Sigmoid colon (tissue), 7 donors: ENCODE measurements around the gene GLIS1. TPM values are rescaled to one million over a fixed set of nuclear protein-coding genes. Genes with fewer than 3 reads are reported as not detected.

Source experiments
- DNase-seq: peaks from one replicate; pipeline ENCODE4 v3.0.0-alpha.2; 2019
- H3K27ac ChIP-seq, 4 donors: fragments of 200-600 bp; sonication (generic); one replicate each; pipeline ENCODE4 v1.5.1; 2016 to 2019; ENCODE audit warnings: mild to moderate bottlenecking in 1 of 4
- H3K27me3 ChIP-seq, 3 donors: fragments of 200-600 bp; sonication (generic); one replicate each; pipeline ENCODE4 v1.5.1; 2019; ENCODE audit warnings: mild to moderate bottlenecking in 1 of 3
- H3K36me3 ChIP-seq, 4 donors: fragments of 200-600 bp; sonication (generic); one replicate each; pipeline ENCODE4 v1.5.1; 2016 to 2019
- H3K4me1 ChIP-seq, 4 donors: fragments of 200-600 bp; sonication (generic); one replicate each; pipeline ENCODE4 v1.5.1; 2017 to 2019
- H3K4me3 ChIP-seq, 4 donors: fragments of 200-600 bp; sonication (generic); one replicate each; pipeline ENCODE4 v1.5.1; 2017 to 2019; ENCODE audit warnings: mild to moderate bottlenecking in 2 of 4, moderate library complexity in 1 of 4
- H3K9me3 ChIP-seq, 4 donors: fragments of 200-600 bp in 3 of 4; sonication (generic) in 3 of 4; one replicate each; pipeline versions ENCODE4 v1.5.1 to v1.6.1; 2013 to 2019
- EP300 ChIP-seq, 4 donors: sonication (generic); formaldehyde crosslinking; IDR thresholded peaks; one replicate each; pipeline ENCODE4 v1.6.1; 2017; ENCODE audit warnings: antibody characterized with exemption in 4 of 4
- POLR2A ChIP-seq, 2 donors: fragments of 450-650 bp; IDR thresholded peaks; one replicate each; pipeline ENCODE4 v1.6.1; 2016; ENCODE audit warnings: antibody characterized with exemption in 2 of 2, mild to moderate bottlenecking in 2 of 2, moderate library complexity in 2 of 2
- POLR2AphosphoS5 ChIP-seq, 4 donors: sonication (generic); formaldehyde crosslinking; IDR thresholded peaks; one replicate each; pipeline ENCODE4 v1.6.1; 2017; ENCODE audit warnings: antibody characterized with exemption in 4 of 4
- WGBS, 2 donors: extraction: QIAGEN DNeasy Blood & Tissue Kit; methylation state at CpG; one replicate each; pipeline ENCODE4 v1.1.7; 2013; 5-methylcytosine and 5-hydroxymethylcytosine counted together
- intact Hi-C: fragments of 100-400 bp; cut with DNase I; formaldehyde crosslinking; loops from one replicate; pipeline ENCODE4 v1.15.1; 2023
- polyA plus RNA-seq, 3 donors: library from polyadenylated mRNA; stranded (reverse); fragments of 200-250 nt; gene quantifications; one replicate each; pipeline ENCODE4 v1.2.3, GENCODE V29; 2013
- total RNA-seq, 4 donors: library from RNA; depleted of rRNA; stranded (reverse); fragments of >200 nt; gene quantifications; one replicate each; pipeline ENCODE4 v1.1.0, GENCODE V29; 2016
- TF ChIP-seq, protein P1 (sequence below), 4 experiments: fragments of 450-650 bp in 3 of 4; fragments of 200-600 bp in 1 of 4; IDR thresholded peaks; one replicate each; pipeline ENCODE4 v1.5.1; 2016 to 2019; ENCODE audit warnings: antibody characterized with exemption in 4 of 4, mild to moderate bottlenecking in 3 of 4, moderate library complexity in 2 of 4
- donor health status: healthy with polysubstance abuse.
- donor health status: Bipolar disorder and iron deficiency.
- donor health status: healthy.

GLIS1 gene
- total and polyA plus RNA-seq, 7 donors = 0.16 to 0.83 (median 0.32) TPM; not detected in 4

DNA sequence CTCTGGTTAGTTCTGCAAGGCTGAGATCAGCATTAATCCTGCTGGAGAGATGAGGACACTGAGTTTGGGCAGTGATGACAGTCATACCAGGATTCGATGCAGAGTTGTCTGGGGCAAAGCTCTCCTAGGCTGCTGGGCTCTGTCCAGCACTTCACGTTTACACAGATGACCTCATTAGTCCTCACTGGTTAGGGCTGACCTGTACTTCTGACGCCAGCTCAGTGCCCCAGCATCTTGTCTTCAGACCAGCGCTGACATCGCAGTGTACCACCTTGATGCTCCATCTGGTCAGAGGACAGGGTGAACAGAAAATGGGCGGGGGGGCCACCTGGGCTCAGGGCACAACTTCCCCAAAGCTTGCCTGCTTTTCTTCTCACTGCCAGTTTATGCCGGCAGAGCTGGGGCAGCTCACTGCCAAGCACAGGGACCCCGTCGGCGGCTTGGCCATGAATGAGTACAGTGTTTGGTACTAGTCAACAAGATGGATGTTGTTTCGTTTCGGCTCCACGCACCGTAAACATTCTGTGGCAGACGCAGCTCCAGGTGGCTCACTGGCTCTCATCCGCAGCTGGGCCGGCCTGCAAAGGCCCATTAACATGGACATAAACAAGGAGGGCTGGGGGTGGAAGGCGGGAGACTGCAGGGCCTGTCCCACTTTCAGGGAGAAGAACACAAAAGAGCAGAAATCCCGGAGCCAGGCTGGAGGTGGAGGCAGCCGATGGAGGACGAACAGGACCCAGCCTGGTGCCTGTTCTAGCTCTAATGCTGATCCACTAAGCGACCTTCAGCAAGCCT lies 118.7 kb downstream of the GLIS1 start:
- no peaks in the 10 kb centered on the region for H3K4me1 ChIP-seq
- no peaks in the 10 kb centered on the region for H3K36me3 ChIP-seq
- DNase-seq = peak; percentile 58
- TF ChIP-seq POLR2AphosphoS5 (IDR thresholded peaks at IDR 0.05) (no peak), EP300 (IDR thresholded peaks at IDR 0.05) (no peak), POLR2A (IDR thresholded peaks at IDR 0.05) (no peak)
- TF ChIP-seq, protein P1, sequence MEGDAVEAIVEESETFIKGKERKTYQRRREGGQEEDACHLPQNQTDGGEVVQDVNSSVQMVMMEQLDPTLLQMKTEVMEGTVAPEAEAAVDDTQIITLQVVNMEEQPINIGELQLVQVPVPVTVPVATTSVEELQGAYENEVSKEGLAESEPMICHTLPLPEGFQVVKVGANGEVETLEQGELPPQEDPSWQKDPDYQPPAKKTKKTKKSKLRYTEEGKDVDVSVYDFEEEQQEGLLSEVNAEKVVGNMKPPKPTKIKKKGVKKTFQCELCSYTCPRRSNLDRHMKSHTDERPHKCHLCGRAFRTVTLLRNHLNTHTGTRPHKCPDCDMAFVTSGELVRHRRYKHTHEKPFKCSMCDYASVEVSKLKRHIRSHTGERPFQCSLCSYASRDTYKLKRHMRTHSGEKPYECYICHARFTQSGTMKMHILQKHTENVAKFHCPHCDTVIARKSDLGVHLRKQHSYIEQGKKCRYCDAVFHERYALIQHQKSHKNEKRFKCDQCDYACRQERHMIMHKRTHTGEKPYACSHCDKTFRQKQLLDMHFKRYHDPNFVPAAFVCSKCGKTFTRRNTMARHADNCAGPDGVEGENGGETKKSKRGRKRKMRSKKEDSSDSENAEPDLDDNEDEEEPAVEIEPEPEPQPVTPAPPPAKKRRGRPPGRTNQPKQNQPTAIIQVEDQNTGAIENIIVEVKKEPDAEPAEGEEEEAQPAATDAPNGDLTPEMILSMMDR (IDR thresholded peaks at IDR 0.05) = no peak
- 65 to 72% methylated on average over 22 of the region's 22 CpGs for WGBS, 2 donors
- H3K4me3 ChIP-seq = no peak overlapping the region
- intact Hi-C loops = no loop called here
- H3K27ac ChIP-seq = no peak overlapping the region
- no peaks in the 10 kb centered on the region for H3K9me3 ChIP-seq
- H3K27me3 ChIP-seq = no peaks in the 10 kb centered on the region

- intact Hi-C loops = no loop called here
- Histone ChIP-seq H3K4me1 (no peaks in the 10 kb centered on the region), H3K9me3 (no peaks in the 10 kb centered on the region), H3K36me3 (no peaks in the 10 kb centered on the region), H3K27ac (no peak overlapping the region), H3K4me3 (no peak overlapping the region), H3K27me3 (no peaks in the 10 kb centered on the region)
- 87 to 92% methylated on average over 7 of the region's 7 CpGs for WGBS, 2 donors
- TF ChIP-seq, protein P1 (IDR thresholded peaks at IDR 0.05) = no peak
- TF ChIP-seq POLR2A (IDR thresholded peaks at IDR 0.05) = no peak
- TF ChIP-seq EP300 (IDR thresholded peaks at IDR 0.05) = no peak
- TF ChIP-seq POLR2AphosphoS5 (IDR thresholded peaks at IDR 0.05) = no peak
- peak; percentile 27 for DNase-seq
These were observed 119.5 kb downstream of the GLIS1 start for GRCh38 chr1:53619367-53620060.

GRCh38 chr1:53618500-53619366 lies 120.2 kb downstream of the GLIS1 start:
- intact Hi-C loops = no loop called here
- Histone ChIP-seq H3K4me1 (no peaks in the 10 kb centered on the region), H3K27ac (no peak overlapping the region), H3K4me3 (no peak overlapping the region), H3K36me3 (no peaks in the 10 kb centered on the region), H3K9me3 (no peaks in the 10 kb centered on the region), H3K27me3 (no peaks in the 10 kb centered on the region)
- WGBS, 2 donors = 66 to 72% methylated on average over 4 of the region's 4 CpGs
- TF ChIP-seq EP300 (IDR thresholded peaks at IDR 0.05) (no peak), POLR2AphosphoS5 (IDR thresholded peaks at IDR 0.05) (no peak), POLR2A (IDR thresholded peaks at IDR 0.05) (no peak)
- TF ChIP-seq, protein P1 (IDR thresholded peaks at IDR 0.05) = no peak
- peak; percentile 40 for DNase-seq

GRCh38 chr1:53617851-53618499 lies 121.0 kb downstream of the GLIS1 start:
- Histone ChIP-seq H3K4me1 (no peaks in the 10 kb centered on the region), H3K9me3 (no peaks in the 10 kb centered on the region), H3K27me3 (no peaks in the 10 kb centered on the region), H3K27ac (no peak overlapping the region), H3K4me3 (no peak overlapping the region), H3K36me3 (no peaks in the 10 kb centered on the region)
- TF ChIP-seq POLR2AphosphoS5 (IDR thresholded peaks at IDR 0.05) (no peak), POLR2A (IDR thresholded peaks at IDR 0.05) (no peak), EP300 (IDR thresholded peaks at IDR 0.05) (no peak)
- TF ChIP-seq, protein P1 (IDR thresholded peaks at IDR 0.05) = no peak
- intact Hi-C loops = no loop called here
- peak; percentile 51 for DNase-seq
- 90 to 94% methylated on average over 4 of the region's 4 CpGs for WGBS, 2 donors
